GM23338 (cell line): ENCODE measurements around the gene GIGYF2. TPM values are rescaled to one million over a fixed set of nuclear protein-coding genes. Genes with fewer than 3 reads are reported as not detected.

ENCODE experiments used
- ATAC-seq: fragments of 200-7000 bp; cut with Tn5 transposase; 3 replicates; pipeline ENCODE4 v1.9.1; 2020
- DNase-seq: peaks from one replicate; pipeline ENCODE4 v3.0.0-alpha.2; 2015; ENCODE audit warnings: low spot score
- H2AFZ ChIP-seq: fragments of 200-600 bp; sonication (generic); 2 replicates; pipeline ENCODE4 v1.8.0; 2016; ENCODE audit warnings: antibody characterized with exemption, mild to moderate bottlenecking, moderate library complexity
- H3F3A ChIP-seq: fragments of 200-600 bp; sonication (generic); replicated peaks from 2 replicates; pipeline ENCODE4 v1.8.0; 2017; ENCODE audit warnings: antibody characterized with exemption, mixed run types, low read depth
- H3K27ac ChIP-seq: fragments of 200-600 bp; sonication (generic); 2 replicates; pipeline ENCODE4 v1.6.1; 2016; ENCODE audit warnings: low read depth
- H3K27me3 ChIP-seq: fragments of 200-600 bp; sonication (generic); 2 replicates; pipeline ENCODE4 v1.8.0; 2016; ENCODE audit warnings: mild to moderate bottlenecking, mixed run types, moderate library complexity; ENCODE audit not compliant: insufficient read depth
- H3K36me3 ChIP-seq: fragments of 200-600 bp; sonication (generic); 2 replicates; pipeline ENCODE4 v1.8.0; 2016; ENCODE audit warnings: mild to moderate bottlenecking; ENCODE audit not compliant: insufficient read depth
- H3K4me1 ChIP-seq: fragments of 200-600 bp; sonication (generic); 2 replicates; pipeline ENCODE4 v1.8.0; 2016; ENCODE audit warnings: mild to moderate bottlenecking, moderate library complexity; ENCODE audit not compliant: insufficient read depth
- H3K4me2 ChIP-seq: fragments of 200-600 bp; sonication (generic); 2 replicates; pipeline ENCODE4 v1.7.1; 2017; ENCODE audit warnings: mixed run types
- H3K4me3 ChIP-seq: fragments of 200-600 bp; sonication (generic); 2 replicates; pipeline ENCODE4 v1.6.1; 2016; ENCODE audit warnings: mixed run types
- H3K79me2 ChIP-seq: fragments of 200-600 bp; sonication (generic); replicated peaks from 2 replicates; pipeline ENCODE4 v1.8.0; 2017; ENCODE audit warnings: mild to moderate bottlenecking; ENCODE audit not compliant: insufficient read depth
- H3K9me2 ChIP-seq: fragments of 200-600 bp; sonication (generic); 2 replicates; pipeline ENCODE4 v1.8.0; 2017; ENCODE audit not compliant: insufficient read depth
- H4K20me1 ChIP-seq: fragments of 200-600 bp; sonication (generic); replicated peaks from 2 replicates; pipeline ENCODE4 v1.8.0; 2017; ENCODE audit warnings: mild to moderate bottlenecking; ENCODE audit not compliant: insufficient read depth
- H3K27ac Mint-ChIP-seq: 2 replicates; pipeline ENCODE4 v1.8.0; 2020; ENCODE audit warnings: inconsistent platforms, mild to moderate bottlenecking, moderate library complexity, mixed read lengths
- H3K27me3 Mint-ChIP-seq: 3 replicates; pipeline ENCODE4 v1.8.0; 2022; ENCODE audit warnings: low read depth, mild to moderate bottlenecking, moderate library complexity, mixed read lengths, inconsistent platforms; ENCODE audit not compliant: insufficient read depth, poor library complexity
- H3K36me3 Mint-ChIP-seq: 3 replicates; pipeline ENCODE4 v1.8.0; 2021; ENCODE audit warnings: low read depth, mild to moderate bottlenecking, inconsistent platforms, moderate library complexity, mixed read lengths
- H3K4me1 Mint-ChIP-seq: 3 replicates; pipeline ENCODE4 v1.8.0; 2020; ENCODE audit warnings: mild to moderate bottlenecking, inconsistent platforms, mixed read lengths
- H3K4me3 Mint-ChIP-seq: 3 replicates; pipeline ENCODE4 v1.8.0; 2021; ENCODE audit warnings: moderate library complexity, mild to moderate bottlenecking, inconsistent platforms, mixed read lengths
- H3K9me3 Mint-ChIP-seq: 3 replicates; pipeline ENCODE4 v1.8.0; 2020; ENCODE audit warnings: moderate library complexity, mild to moderate bottlenecking, inconsistent platforms, mixed read lengths
- CTCF ChIP-seq, 2 experiments: fragments of 200-600 bp in 1 of 2; sonication (generic) in 1 of 2; conservative IDR thresholded peaks; 2 replicates each; pipeline versions ENCODE4 v1.5.1 to v1.6.1; 2016 to 2017; ENCODE audit warnings: antibody characterized with exemption in 2 of 2, low read depth in 2 of 2, mild to moderate bottlenecking in 2 of 2, moderate library complexity in 1 of 2
- EZH2 ChIP-seq: fragments of 200-600 bp; sonication (generic); IDR thresholded peaks from one replicate; pipeline ENCODE4 v1.8.0; 2017; ENCODE audit warnings: antibody characterized with exemption, mild to moderate bottlenecking, low read depth; ENCODE audit not compliant: unreplicated experiment
- EZH2phosphoT487 ChIP-seq: fragments of 200-600 bp; sonication (generic); IDR thresholded peaks from one replicate; pipeline ENCODE4 v1.8.1; 2018; ENCODE audit warnings: antibody characterized with exemption; ENCODE audit not compliant: unreplicated experiment
- JUNB ChIP-seq: IDR thresholded peaks from one replicate; pipeline ENCODE4 v1.6.1; 2016; ENCODE audit warnings: antibody characterized with exemption; ENCODE audit not compliant: unreplicated experiment
- POLR2AphosphoS5 ChIP-seq: IDR thresholded peaks from 2 replicates; pipeline ENCODE4 v1.6.1; 2016; ENCODE audit warnings: antibody characterized with exemption, low read depth
- REST ChIP-seq: IDR thresholded peaks from one replicate; pipeline ENCODE4 v1.6.1; 2018; ENCODE audit warnings: antibody characterized with exemption; ENCODE audit not compliant: unreplicated experiment
- STAT1 ChIP-seq: IDR thresholded peaks from one replicate; pipeline ENCODE4 v1.6.1; 2016; ENCODE audit warnings: antibody characterized with exemption; ENCODE audit not compliant: unreplicated experiment
- ZNF331 ChIP-seq: fragments of 250-450 bp; sonication (Bioruptor Pico); IDR thresholded peaks from 2 replicates; pipeline ENCODE4 v1.5.0; 2020; ENCODE audit warnings: low read depth, mild to moderate bottlenecking, moderate library complexity
- polyA plus RNA-seq: library from polyadenylated mRNA; unstranded; fragments of >200 nt; fragmentation: Nextera tagmentation; extraction: Ambion mirVana; gene quantifications from 2 replicates; pipeline ENCODE4 v1.2.1, GENCODE V29; 2016
- total RNA-seq: library from RNA; depleted of rRNA; stranded (reverse); fragments of >200 nt; shearing (Covaris generic); gene quantifications from 2 replicates; pipeline ENCODE4 v1.2.3, GENCODE V29; 2014

Gene GIGYF2
- total and polyA plus RNA-seq, 2 experiments from 2014 or later, result 48.9 to 104 TPM

- TF ChIP-seq REST (no peak), CTCF (conservative IDR thresholded peaks at IDR 0.05; ENCODE audit: low read depth in 2 of 2) (no peak), STAT1 (no peak), EZH2phosphoT487 (no peak), EZH2 (no peak)
Measured at GRCh38 chr2:232767866-232768265, 70.7 kb downstream of the GIGYF2 start (continued).

- Histone ChIP-seq H4K20me1 (no peaks in the 10 kb centered on the region), H3K4me2 (no peak overlapping the region), H3K4me3 (no peak overlapping the region), H3K79me2 (no peaks in the 10 kb centered on the region), H3F3A (no peaks in the 10 kb centered on the region), H2AFZ (no peak overlapping the region), H3K4me1 (no peaks in the 10 kb centered on the region), H3K36me3 (peaks cover 7% of the 10 kb centered on the region; the same call in 1 of the 2 replicates), H3K9me2 (no peaks in the 10 kb centered on the region), H3K27ac (no peak overlapping the region), H3K27me3 (no peaks in the 10 kb centered on the region)
- DNase-seq, result no peak
- Mint-ChIP-seq H3K4me3 (no peak overlapping the region), H3K36me3 (peaks cover 12% of the 10 kb centered on the region; the same call in 2 of the 3 replicates), H3K9me3 (no peaks in the 10 kb centered on the region), H3K4me1 (peaks cover 3% of the 10 kb centered on the region; the same call in 1 of the 3 replicates), H3K27ac (no peak overlapping the region), H3K27me3 (peaks cover 1% of the 10 kb centered on the region)
- TF ChIP-seq POLR2AphosphoS5, result no peak
- no peak for TF ChIP-seq ZNF331 (CRISPR knock-in tag)
- no peak for TF ChIP-seq JUNB
- no peak for TF ChIP-seq EZH2phosphoT487
- TF ChIP-seq CTCF (conservative IDR thresholded peaks at IDR 0.05; ENCODE audit: low read depth in 2 of 2), result no peak
- ATAC-seq, result no peak
Measured at GRCh38 chr2:232770207-232770606, 73.1 kb downstream of the GIGYF2 start.
